HG03460 (cell line): ENCODE data around the gene CNST.

ENCODE experiments used
- ATAC-seq: cut with Tn5 transposase; IDR thresholded peaks from one replicate; pipeline ENCODE4 v1.9.1; 2021; ENCODE audit not compliant: unreplicated experiment

CNST gene, protein sequence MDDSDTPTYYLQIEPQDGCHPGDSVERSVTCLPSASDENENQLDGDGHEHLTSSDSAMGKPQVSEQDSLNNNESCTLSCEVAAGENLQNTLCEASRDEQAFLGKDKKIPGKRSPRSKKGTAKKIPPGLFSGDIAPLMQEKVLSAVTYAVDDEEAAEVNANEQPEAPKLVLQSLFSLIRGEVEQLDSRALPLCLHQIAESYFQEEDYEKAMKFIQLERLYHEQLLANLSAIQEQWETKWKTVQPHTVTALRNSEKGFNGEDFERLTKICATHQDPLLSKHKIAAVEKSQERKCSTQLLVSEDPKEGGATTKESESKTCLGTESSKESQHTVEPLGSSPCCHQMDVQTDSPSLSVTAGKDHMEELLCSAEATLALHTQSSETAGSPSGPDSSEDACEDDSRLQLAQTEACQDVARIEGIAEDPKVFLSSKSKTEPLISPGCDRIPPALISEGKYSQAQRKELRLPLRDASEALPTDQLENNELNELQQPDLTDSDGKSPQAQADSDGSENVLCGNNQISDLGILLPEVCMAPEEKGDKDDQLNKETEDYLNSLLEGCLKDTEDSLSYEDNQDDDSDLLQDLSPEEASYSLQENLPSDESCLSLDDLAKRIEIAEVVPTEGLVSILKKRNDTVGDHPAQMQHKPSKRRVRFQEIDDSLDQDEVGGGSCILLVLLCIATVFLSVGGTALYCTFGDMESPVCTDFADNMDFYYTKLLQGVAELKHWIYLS

DNA sequence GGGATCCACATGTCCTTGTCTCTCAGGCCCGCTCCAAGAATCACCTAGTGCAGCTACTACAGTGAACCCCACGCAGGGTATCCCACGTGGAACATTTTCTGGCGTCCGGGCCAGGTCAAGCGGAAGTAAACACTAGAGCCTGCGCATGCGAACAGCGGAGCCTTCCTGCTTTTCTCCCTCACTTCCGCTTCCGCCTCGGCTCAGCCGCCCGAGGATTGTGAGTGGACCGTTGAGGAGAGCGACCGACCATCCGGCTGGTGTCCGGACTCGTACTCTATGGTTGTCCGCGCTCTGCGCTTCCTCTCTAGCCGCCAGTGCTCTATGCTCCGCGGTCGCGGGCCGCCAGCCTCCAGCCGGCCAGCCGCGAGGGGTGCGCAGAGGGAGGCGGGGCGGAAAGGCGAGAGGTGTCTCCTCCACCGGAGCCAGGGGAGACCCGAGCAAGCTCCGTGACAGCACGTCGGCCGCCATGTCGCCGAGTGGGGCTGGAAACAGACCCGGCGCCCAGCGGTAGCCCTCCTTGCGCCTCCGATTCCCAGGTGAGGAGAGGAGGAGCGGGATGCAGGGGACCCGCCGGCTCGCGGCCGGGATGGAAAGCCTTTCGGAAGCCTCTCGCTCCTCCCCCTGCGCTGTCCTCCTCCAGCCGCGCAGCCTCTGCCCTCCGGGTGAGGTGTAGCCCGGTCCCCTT is at the start of gene CNST, which contains the start of gene TFB2M:
CNST (plus strand) TSS at position 329 of the 685 bp plus-strand sequence. CDS start 25,107 bp downstream, outside the sequence.
TFB2M (minus strand) TSS at position 134 of the 685 bp plus-strand sequence; CDS start at position 11, 123 bp downstream.
- peak; percentile 93 for ATAC-seq

DNA sequence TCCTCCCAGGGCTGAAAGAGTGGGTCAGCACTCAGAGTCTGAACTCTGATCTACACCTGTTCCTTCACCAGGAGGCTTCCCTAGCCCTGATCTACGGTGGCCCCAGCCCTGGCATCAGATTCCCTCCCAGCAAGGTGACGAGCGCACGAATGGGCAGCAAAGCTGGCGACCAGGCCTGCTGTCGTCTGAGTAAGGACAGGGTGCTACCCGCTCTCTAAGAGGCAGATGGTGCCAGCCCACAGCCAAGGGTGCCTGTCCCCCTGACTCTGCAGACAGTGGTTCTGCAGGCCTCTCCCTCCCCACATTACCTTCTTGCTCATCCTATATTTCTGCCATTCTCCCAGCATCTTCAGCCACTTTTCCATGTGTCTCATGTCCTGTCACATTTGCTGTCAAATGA is 48.9 kb upstream of the CNST start:
- no peak for ATAC-seq

DNA sequence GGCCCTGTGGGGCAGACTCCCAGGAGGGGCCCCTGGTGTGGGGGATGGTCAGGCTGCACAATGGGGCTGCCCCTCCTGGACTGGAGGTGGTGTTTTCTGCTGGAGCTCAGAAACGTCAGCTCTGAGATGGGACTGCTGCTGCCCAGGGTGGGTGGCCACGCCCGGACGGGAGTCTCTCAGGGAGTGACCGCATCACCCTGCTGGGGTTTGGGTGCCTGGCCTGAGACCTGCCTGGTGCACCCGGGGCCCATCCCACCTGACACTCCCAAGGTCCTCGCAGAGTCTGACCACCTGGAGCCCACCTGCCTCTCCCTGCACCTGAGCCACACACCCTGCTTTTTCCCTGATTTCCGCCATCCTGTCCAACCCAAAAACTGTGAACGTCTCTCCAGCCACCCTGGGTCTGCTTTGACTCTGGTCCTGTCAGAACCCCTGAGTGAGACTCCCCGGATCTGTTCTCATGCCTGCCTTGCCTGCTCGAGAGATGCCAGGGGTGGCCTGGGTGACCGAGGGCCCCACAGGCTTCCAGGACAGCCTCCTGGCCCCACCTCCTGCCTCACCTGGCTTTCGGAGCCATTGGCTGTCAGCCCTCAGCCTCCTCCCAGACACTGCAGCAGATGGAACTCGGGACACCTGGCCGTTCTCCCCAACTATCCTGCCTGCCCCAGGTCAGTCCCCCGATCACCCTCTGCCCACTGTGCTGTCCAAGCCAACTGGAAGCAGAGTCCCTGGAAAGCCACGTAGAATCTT is 47.6 kb upstream of the CNST start:
- no peak for ATAC-seq

DNA sequence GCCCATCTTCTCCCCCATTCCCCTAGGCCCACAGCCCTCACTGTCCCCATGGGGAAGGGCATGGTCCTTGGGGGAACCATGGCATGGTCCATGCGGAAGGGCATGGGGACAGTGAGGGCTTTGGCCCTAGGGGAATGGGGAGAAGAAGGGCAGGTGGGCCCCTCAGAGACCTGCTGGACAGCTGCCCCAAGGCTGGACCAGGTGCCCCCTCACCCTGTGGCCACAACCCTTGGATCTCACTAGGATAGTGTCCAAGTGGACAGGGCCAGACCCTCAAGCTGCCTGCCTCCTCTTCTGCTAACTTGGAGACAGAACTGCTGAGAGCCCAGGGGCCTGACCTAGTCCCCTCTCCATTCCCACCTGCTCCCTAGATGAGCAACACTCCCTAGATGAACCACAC is 46.7 kb upstream of the CNST start:
- ATAC-seq: no peak

DNA sequence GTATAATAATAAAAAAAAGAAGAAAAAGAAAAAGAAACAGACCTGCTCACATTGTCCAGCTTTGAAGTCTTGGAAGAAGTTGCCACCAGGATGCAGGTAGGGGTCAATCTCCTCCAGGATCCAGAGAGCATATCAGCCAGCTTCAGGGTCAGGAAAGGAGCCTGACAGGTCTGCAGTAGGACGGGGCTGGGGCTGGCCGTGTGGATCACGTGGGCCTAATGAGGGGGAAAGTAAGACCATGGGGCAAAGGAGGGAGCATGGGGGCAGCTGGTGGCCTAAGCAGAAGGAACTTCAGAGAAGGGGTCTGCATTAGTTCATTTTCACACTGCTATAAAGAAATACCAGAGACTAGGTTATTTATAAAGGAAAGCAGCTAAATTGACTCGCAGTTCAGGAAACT is 39.9 kb upstream of the CNST start:
- no peak for ATAC-seq

DNA sequence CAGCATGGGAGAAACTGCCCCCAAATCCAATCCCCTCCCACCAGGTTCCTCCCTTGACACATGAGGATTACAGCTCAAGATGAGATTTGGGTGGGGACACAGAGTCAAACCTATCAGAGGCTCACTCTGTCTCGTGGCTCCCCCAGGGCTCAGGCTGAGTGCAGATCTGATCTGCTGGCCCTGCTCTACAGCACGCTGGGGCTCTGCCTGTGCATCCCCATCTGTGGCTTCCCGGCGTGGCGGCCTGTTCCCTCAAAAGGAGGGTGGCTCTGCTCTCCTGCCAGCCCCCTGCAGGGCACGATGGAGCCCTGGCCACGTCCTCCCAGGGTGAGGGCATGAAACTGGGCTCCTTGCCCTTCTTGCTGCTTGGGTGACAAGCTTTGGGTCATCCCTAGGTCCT is 39.3 kb upstream of the CNST start:
- no peak for ATAC-seq

DNA sequence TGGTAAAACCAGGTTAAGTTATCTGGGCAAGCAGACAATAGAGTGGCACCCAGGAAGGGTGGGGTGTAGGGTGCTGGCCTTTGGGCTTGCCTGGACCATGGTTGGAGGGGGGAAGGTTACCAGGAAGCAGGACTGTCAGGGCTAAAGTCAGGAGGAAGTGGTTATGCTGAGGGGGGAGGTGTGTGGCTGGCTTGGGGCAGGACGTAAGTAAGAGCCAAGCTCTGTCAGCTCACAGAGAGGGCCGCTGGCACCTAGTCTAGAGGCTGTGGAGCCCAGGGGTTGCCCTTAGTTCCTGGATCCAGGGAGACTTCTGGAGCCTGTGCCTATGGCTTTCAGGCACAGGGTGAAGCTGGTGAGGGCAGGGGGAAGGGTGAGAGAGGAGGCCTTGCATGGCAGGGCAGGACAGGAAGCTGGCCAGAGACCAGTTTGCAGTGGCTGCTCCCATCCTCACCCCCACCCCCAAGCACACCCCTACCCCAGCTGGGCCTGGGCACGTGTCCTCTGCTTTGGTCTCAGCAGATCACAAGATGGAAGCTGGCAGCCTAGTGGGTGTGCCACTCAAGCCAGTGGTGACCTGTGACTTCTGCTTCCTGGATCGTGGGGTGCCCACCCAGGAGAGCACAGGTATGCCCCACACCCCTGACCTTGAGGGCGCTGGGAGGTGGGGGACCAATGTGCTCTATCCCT is 38.7 kb upstream of the CNST start:
- ATAC-seq: peak; percentile 71

DNA sequence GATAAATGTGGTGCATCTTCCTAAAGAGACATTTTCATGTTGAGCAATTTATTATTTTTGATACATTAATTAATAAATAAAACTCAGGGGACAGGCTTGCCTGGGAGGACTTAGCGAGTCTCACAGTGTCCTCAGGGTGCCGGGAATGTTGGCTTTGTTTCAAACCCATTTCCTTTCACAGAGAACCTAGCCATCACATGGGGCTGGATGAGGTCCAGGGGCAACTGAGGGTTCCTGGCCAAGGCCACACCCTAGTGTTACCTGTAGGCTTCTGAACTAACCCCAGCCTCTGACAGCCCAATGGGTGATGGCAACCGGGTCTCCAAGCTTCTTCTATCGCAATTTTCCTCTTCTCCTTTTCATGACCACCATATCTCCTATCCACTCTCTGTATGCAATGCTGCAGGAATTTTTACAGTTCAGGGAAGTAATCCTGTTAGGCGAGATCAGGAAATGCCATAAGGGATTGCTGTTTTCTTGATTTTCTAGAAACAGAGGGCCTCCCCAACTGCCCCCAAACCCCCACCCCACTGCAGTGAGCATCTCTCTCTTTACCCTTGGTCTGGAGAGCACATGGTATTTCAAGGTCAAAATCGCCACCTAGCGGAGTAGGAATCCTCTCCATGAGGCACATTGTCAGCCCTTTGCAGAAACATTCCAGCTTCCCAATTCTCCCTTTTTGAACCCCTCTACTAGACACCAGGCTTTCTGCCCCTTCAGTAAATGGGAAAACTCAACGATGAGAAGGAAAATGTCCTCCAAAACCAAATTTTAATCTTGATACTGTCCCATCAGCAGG is 37.1 kb upstream of the CNST start:
- ATAC-seq: no peak

DNA sequence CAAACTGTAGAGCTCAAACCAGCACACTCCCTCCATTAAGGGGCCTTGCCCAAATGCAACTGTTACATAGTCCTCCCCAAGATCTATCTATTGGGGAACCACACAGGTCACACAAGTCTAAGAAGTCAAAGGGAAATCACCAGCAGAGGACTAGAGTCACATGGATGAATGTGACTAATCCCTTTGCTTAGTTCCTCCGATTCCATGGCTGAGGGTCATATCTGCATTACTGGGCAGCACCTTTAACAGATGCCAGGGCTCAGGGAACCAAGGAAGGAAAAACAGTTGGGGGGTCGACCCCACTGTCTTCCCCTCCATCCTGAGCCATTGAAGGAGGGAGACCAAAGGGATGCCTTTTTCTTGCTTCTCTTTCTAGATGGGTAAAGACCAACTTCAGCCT is 35.8 kb upstream of the CNST start:
- ATAC-seq: no peak

DNA sequence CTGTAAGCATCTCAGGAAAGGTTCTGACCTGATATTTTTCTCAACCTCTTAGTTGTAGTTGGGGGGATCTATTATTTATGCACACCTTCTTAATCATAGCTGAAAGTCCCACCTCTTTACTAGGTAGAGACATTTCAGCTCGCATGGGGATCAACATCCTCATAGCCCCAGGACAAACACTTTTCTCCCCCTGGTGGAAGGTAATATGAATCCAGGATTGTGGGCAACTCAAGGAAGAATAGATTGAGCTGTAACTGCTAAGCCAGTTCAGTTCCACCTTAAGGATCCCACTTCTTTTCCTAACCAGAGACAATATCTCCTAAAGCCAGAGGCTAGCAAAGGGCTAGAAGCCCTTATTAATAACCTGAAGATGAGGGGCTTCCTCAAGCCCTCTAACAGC is 33.7 kb upstream of the CNST start:
- no peak for ATAC-seq

DNA sequence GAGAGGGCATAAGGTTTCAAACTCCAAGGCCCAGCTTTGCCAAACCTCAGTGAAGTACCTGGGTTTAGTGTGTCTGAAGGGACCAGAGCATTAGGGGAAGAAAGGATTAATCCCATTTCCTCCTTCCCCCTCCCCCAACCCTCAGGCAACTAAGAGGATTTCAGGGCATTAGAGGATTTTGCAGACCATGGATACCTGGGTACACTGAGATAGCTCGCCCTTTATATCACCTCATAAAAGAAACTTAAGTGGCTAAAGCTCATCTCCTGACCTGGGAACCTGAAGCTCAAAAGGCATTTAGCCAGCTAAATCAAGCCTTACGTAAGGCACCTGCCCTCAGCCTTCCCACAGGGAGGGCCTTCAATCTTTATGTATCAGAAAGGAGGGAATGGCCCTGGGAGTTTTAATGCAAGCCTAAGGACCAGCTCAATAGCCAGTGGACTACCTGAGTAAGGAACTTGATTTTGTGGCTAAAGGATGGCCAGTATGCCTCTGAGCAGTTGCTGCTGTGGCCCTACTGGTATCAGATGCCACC is 32.8 kb upstream of the CNST start:
- ATAC-seq: no peak

DNA sequence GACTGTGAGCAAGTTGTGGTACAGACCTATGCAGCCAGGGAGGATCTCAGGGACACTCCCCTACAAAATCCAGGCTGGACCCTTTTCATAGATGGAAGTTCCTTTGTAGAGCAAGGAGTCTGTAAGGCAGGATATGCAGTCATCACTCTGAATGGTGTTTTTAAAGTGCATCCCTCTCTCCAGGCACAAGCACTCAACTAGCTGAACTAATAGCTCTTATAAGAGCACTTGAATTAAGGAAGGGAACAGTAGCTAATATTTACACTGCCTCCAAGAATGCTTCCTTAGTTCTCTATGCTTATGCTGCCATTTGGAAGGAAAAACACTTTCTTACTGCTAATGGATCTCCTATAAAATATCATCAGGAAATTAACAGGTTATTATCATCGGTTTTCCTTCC is 32.1 kb upstream of the CNST start:
- ATAC-seq: no peak

DNA sequence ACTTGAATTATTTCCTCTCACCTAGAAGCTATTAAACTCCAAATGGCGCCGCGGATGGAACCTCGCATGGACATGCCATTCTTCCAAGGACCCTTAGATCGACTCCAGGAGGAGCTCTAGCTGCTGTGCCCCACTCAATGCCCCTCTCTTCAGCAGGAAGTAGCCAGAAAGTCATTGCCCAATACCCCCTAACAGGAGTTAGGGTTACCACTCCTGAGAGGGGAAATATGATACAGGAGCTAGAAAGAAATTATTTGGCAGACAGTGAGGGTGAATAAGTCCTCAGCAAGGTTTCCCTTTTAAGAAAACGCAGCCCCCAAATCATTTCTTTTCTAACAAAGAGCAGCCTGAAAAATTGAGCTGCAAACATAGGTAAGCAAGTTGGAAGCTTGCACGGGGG is 28.8 kb upstream of the CNST start:
- ATAC-seq: no peak

DNA sequence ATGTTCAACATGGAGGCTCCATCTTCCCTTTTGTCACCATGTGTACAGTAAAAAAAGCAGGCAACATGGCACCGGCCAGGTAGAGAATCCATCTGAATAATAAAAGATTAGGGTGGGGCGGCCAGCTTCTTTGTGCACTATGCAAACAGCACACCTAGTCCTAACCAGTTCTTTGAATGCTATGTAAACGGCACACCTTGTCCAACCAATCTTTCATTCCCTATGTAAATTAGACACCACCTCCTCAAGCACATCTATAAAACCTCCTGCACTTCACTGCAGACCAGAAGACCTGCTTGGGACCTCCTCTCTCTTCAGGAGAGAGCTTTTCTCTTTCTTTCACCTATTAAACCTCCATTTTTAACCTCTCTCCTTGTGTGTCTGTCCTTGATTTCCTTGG is 28.4 kb upstream of the CNST start:
- no peak for ATAC-seq

DNA sequence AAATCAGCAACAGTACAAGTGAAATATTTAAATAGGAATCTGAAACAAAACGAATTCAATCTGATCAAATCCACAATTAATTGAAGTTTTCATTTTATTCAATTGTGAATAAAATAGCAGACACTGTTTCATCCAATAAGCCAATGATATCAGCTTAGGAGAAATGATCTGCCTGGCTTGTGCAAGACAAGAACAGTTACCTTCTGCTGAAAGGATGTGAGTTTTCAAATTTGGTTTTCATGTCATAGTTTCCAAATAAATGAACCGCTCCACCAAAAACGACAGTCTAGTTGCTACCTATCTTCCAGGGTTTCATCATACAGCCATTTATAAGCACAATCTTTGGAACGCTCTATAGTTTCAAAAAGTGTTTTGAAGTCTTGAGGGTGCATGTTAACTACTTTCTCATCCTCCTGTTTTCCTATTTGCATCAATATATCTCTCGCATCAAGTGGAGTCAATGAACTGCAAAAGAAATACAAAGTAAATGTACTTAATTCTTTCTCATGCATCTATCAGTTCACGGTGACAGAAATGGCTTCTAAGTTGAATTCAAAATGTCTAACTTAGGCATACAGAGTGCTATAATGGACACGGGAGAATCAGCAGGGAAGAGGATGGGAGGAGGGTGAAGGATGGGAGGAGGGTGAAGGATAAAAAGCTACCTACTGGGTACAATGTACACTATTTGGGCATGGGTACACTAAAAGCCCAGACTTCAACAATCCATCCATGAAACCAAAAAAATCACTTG is 25.3 kb upstream of the CNST start:
- ATAC-seq: no peak

DNA sequence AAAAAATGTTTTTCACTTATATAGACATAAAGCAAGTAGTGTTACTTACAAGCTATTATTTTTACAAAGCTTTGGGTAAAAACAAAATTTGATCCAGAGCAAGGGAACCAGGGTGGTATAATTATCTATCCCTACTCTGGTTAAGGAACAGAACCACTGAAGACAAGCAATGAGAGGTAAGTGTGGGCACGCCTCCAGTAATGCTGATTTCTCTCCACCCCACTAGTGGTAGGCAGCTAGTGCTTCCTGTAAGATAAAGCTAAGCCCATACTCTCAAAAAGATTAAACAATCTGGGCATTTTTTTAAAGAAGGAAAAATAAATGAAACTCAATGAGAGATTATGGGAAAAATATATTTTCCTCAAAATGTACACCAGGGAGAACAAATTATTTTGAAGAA is 22.3 kb upstream of the CNST start:
- ATAC-seq: no peak

DNA sequence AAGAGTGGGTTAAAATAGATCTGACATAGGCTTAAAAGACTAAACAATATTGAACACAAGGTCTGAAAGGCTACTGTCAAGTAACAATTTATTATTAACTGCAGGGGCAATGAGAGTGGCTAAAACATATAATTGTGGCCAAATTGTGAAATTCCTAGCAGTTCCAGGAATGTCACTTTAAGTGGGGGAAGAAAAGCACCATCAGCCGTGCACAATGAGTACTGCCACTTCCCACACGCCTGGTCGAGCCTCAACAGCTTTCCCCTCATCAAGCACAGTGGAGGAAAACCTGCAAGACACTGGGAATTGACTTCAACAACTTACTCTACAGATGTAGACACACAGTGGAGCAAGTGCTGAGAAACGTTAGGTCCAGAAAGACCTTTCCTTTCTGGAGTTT is 16.6 kb upstream of the CNST start:
- no peak for ATAC-seq

DNA sequence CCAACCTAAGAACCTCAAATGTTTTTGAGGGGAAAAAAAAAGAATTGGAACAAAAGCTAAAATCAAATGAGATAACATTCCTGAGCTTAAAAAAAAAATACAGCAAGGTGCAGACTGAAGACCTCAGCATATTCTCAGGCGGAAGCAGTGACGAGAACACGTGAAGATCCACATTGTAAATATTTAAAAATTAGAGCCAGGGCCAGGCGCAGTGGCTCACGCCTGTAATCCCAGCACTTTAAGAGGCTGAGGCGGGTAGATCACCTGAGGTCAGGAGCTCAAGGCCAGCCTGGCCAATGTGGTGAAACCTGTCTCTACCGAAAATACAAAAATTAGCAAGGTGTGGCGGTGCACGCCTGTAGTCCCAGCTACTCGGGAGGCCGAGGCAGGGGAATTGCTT is 15.9 kb upstream of the CNST start:
- no peak for ATAC-seq

DNA sequence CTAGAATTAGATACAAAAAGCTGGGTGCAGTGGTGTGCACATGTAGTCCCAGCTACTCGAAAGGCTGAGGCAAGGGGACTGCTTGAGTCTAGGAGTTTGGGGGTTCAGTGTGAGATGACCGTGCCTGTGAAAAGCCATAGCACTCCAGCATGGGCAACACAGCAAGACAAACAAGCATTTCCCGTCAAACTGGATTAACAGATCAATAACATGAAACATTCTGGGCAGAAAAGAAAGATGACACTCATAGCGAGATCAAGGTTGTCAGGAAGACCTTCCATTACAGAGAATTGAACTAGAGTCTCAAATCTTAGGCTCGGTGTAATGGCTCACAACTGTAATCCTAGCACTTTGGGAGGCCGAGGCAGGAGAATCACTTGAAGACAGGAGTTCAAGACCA is 14.1 kb upstream of the CNST start:
- ATAC-seq: no peak
